HG02970 (cell line): ENCODE data around the gene CCDC60.

Experiments used
- ATAC-seq: cut with Tn5 transposase; IDR thresholded peaks from one replicate; pipeline ENCODE4 v1.9.1; 2021; ENCODE audit warnings: mild to moderate bottlenecking, moderate library complexity, moderate number of reproducible peaks; ENCODE audit not compliant: unreplicated experiment, low FRiP score

CCDC60 gene, protein sequence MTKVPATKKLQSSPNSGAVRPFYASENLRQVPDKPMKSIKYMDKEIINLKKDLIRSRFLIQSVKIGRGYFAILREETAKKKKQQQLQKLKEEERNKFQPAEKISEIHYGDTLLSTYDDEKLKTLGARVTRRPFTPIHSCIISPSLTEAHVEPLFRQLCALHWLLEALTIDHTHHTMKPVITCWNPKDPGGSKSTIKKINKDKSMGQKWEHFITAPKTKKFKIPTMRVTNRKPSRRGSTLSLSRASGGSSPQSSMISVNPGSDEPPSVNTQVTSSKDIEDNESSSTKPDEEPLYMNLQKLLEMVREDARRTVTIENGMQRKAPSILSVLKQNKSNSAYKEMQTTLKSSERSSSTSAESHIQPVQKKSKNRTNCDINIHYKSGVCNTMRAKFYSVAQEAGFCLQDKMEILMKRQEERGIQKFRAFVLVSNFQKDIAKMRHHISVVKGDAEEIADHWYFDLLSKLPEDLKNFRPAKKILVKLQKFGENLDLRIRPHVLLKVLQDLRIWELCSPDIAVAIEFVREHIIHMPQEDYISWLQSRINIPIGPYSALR

DNA sequence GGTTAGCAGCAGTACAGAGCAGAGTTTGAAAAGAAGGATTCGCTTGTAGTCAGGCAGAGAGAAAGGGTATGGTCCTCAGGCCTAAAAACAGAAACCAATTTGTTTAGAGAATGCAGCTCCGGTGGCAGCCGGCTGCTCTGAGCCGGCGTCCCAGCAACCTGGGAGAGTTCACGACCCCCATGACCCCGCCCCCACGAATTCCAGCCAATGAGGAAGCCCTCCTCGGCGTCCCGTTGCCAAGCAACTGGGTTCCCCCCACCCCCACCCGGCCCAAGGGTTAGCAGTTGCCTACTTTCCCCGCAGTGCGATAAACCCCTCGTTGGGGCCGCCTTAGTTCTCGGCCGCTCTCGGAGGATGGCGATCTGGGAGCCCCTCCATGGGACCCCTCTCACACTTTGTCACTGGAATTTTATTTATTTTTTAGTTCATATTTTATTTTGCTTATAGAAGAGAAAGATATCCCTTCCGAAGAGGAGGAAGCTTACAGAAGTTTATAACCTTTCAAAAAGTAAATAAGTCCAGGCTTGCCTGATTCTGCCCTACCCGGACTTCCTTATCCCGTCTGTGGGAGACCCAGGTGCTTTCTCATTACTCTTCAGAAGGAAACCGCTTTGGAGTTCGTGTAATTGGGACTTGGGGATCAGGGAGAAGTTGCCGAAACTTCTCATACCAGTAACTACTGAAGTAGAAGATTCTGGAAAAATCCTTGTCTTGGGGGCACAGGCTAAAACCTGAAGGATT, at the start of gene CCDC60:
CCDC60 (plus strand) TSS at position 300 of the 741 bp plus-strand sequence. CDS start 448 bp downstream, outside the sequence.
- no peak for ATAC-seq

- ATAC-seq: no peak
Measured at GRCh38 chr12:119288576-119288975, 46.0 kb upstream of the CCDC60 start.

DNA sequence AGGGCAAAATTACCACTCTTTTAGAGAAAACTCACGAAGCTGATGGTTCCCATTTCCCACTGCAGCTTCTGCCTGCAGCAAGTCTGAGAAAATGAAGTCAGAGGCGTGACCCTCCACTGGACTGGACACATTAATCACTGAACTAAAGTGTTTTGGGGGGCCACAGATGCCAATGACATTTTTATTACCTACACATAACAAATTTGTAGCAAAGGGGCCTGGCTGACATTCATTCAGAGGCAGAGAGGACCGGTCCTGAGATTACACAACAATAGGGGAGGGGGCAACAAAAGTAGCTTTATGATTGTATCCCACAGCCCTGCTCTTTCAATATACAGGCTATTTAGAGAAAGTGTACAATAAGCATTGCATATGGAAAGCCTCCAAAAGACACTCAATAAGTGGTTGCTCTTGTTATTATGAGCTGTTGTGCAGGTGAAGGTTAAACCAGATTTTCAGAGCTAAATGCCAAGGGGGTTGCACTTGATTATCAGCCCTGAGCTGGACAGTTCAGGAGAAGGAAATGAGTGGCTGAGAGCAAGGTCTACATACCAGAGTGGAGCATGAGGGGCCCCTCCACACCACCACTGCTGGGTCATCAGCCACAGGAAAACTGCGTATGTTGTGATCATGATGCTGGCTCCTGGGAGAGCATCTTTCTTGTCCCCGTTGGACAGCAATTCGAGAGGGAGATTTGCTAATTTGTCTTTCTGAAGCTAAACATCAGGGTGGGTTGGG, 41.5 kb upstream of the CCDC60 start:
- ATAC-seq: no peak

DNA sequence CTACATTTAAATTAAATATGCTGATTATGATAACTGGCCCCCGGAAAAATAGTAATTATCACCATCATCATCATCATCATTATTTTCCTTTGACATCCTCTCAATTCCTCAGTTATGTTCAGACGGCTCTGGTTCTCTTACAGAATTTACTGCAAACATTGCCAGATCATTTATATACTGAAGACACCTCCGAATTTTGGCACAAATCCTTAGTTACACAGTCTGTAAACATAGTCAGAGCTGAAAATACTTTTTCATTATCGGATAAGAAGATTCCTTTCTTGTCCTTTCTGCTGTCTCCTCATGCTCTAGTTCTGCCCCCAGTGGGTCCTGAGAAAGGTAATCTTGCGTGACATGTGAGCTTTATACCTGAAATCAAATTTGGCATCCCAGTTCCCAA, 40.3 kb upstream of the CCDC60 start:
- no peak for ATAC-seq

GRCh38 chr12:119296535-119296934, 38.0 kb upstream of the CCDC60 start:
- ATAC-seq: no peak

GRCh38 chr12:119299130-119299529, 35.4 kb upstream of the CCDC60 start:
- no peak for ATAC-seq

DNA sequence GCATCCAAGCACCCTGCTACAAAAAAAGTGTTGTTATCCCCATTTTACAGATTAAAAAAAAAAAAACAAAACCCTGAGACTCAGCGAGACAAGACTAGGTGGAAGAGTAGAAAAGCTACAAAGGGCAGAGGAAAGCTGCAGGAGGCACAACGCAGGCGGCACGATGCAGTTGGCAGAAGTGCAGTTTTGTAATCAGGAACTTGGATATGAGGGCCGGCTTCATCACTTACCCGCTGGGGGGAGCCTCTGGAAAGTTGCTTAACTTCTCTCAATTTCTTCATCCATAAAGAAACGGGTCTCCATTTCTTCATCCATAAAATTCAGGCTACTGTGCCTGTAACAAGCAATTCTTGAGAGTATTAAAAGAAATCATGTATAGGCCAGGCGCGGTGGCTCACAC, 33.1 kb upstream of the CCDC60 start:
- ATAC-seq: no peak

GRCh38 chr12:119302451-119303080, 32.0 kb upstream of the CCDC60 start:
- no peak for ATAC-seq

DNA sequence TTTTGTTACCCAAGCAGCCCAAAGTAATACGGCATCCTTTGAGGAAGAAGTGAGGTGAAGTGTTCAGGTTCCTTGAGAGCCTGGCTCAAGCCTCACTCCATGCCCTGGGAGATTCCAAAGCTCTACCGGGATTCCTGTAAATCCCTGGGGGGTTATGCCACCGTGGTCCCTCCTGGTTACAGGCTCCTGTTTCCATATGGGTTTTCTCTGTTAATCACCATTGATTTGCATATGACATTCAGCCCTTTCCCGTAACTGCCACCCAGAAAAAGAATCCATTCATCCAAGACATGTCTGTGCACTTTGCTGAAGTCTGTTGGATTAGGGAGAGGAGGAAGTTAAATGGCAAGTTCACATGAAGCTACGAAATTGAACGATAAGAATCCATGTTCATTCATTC, 27.9 kb upstream of the CCDC60 start:
- ATAC-seq: no peak

GRCh38 chr12:119307747-119308146, 26.8 kb upstream of the CCDC60 start:
- no peak for ATAC-seq

DNA sequence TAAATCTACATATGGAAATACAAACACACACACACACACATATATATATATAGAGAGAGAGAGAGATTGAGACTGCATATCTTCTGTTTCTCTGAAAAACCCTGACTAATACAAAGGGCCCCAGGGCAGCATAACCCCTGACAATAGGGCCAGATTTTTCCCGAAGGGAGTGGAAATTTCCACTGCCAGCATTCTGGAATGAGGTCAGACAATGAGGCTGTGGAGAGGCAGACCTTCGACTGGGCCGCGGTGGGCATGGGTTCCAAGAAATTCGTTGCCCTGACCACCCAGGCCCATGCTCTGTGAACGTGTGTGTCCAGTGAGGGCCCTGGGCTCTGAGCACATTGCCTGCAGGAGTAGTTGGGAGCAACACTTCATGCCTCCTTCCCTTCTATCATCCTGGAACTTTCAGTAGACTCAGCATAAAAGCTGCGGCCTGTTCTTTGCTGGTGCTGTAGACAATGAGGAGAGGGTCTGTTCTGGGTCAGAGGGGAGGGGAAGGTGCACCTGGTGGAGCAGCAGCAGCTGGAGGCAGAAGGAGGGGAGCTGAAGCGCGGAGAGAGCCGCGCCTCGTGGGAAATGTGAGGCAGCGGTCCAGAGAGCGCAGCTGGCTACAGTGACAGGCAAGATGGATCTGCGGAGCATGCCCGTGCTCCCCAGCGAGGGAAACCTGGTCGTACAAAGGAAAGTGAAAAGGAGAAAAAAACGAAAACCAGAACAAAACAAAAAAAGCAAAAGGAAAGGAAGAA, 25.6 kb upstream of the CCDC60 start:
- ATAC-seq: no peak

DNA sequence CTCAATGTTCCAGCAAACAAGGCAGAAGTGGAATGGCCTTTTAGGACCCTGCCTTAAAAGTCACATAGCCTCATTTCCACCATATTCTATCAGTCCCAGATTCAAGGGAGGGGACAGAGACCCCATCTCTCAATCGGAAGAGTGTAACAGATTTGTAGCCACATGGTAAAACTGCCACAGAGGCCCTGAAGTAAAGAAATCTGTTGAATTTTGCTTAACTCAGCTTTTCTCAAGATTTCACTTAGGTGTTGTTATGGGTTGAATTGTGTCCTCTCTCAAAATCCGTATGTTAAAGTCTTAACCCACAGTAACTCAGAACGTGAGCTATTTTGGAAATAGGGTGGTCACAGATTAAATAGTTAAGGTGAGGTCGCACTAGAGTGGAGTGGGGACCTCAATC, 22.7 kb upstream of the CCDC60 start:
- no peak for ATAC-seq

GRCh38 chr12:119312904-119313303, 21.6 kb upstream of the CCDC60 start:
- ATAC-seq: no peak

- no peak for ATAC-seq
Measured at GRCh38 chr12:119314290-119314689, 20.2 kb upstream of the CCDC60 start.

- no peak for ATAC-seq
Measured at GRCh38 chr12:119319638-119320037, 14.9 kb upstream of the CCDC60 start.

- ATAC-seq: no peak
Measured at GRCh38 chr12:119320678-119321077, 13.9 kb upstream of the CCDC60 start.

- no peak for ATAC-seq
Measured at GRCh38 chr12:119322301-119322723, 12.2 kb upstream of the CCDC60 start.

DNA sequence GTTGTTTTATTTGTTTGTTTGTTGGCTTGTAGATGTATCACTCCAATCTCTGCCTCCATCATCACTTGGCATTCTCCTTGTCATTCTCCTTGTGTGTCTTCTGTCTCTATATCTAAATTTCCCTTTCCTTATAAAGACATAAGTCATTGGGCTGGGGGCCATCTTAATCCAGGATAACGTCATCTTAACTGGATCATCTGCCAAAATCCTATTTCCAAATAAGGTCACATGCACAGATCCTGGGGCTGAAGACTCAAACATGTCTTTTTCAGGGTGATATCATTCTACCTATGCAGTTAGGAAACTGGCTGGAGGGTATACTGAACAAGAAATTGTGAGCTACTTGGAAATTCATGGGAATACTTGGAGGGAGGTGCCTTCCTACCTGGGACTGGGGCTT, 8.7 kb upstream of the CCDC60 start:
- no peak for ATAC-seq

DNA sequence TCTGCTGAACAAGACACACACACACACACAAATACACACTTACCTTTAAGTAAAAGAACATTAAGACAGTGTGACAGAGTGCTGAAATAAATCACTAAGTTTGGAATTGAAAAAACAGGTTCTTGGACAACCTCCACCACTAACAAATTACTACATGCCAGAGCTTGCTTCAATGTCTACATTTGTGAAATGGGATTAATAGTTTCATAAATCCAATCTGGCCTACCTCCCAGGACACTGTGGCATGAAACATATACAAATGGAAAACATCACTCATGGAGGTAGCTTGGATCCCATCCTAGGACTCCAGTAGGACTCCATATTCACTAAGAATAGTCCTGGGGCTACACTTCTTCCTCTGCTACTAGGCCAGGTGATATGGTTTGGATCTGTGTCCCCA, 8.2 kb upstream of the CCDC60 start:
- ATAC-seq: no peak

GRCh38 chr12:119327471-119327870, 7.1 kb upstream of the CCDC60 start:
- ATAC-seq: no peak
